Vagina (tissue), 2 donors: Measurements from ENCODE around the gene STIM1. TPM values are rescaled to one million over a fixed set of nuclear protein-coding genes. Genes with fewer than 3 reads are reported as not detected.

Source experiments
- DNase-seq, 2 donors: peaks; one replicate each; pipeline ENCODE4 v3.0.0-alpha.2; 2017; ENCODE audit errors: extremely low spot score in 2 of 2
- H3K27ac ChIP-seq: fragments of 200-600 bp; sonication (generic); one replicate; pipeline ENCODE4 v1.5.1; 2019
- H3K27me3 ChIP-seq: fragments of 200-600 bp; sonication (generic); one replicate; pipeline ENCODE4 v1.5.1; 2019
- H3K36me3 ChIP-seq, 2 donors: fragments of 200-600 bp; sonication (generic); one replicate each; pipeline ENCODE4 v1.5.1; 2017 to 2019
- H3K4me1 ChIP-seq: fragments of 200-600 bp; sonication (generic); one replicate; pipeline ENCODE4 v1.5.1; 2019
- H3K4me3 ChIP-seq, 2 donors: fragments of 200-600 bp; sonication (generic); 1 replicate in 1 of 2; 2 replicates in 1 of 2; pipeline ENCODE4 v1.5.1; 2016 to 2019
- H3K9me3 ChIP-seq: fragments of 200-600 bp; sonication (generic); one replicate; pipeline ENCODE4 v1.5.1; 2019
- POLR2A ChIP-seq, 2 donors: fragments of 450-650 bp; IDR thresholded peaks; one replicate each; pipeline ENCODE4 v1.6.1; 2017; ENCODE audit warnings: antibody characterized with exemption in 2 of 2, mild to moderate bottlenecking in 2 of 2, moderate library complexity in 2 of 2
- POLR2AphosphoS5 ChIP-seq, 2 donors: sonication (generic); formaldehyde crosslinking; IDR thresholded peaks; one replicate each; pipeline ENCODE4 v1.9.0; 2017; ENCODE audit warnings: antibody characterized with exemption in 2 of 2, mild to moderate bottlenecking in 2 of 2, low read depth in 1 of 2; ENCODE audit not compliant: insufficient read depth in 1 of 2
- intact Hi-C: fragments of 100-400 bp; cut with DNase I; formaldehyde crosslinking; loops from one replicate; pipeline ENCODE4 v1.15.1; 2023
- total RNA-seq: library from RNA; depleted of rRNA; stranded (reverse); fragments of >200 nt; gene quantifications from one replicate; pipeline ENCODE4 v1.2.3, GENCODE V29; 2016
- TF ChIP-seq, protein P1 (sequence below), 3 experiments: fragments of 450-650 bp in 2 of 3; fragments of 200-600 bp in 1 of 3; sonication (generic) in 1 of 3; IDR thresholded peaks; one replicate each; pipeline ENCODE4 v1.5.1; 2017 to 2019; ENCODE audit warnings: antibody characterized with exemption in 3 of 3, mild to moderate bottlenecking in 2 of 3, moderate library complexity in 2 of 3

Gene STIM1
- total RNA-seq, 1 donor from 2014 or later = 68.8 TPM

DNA sequence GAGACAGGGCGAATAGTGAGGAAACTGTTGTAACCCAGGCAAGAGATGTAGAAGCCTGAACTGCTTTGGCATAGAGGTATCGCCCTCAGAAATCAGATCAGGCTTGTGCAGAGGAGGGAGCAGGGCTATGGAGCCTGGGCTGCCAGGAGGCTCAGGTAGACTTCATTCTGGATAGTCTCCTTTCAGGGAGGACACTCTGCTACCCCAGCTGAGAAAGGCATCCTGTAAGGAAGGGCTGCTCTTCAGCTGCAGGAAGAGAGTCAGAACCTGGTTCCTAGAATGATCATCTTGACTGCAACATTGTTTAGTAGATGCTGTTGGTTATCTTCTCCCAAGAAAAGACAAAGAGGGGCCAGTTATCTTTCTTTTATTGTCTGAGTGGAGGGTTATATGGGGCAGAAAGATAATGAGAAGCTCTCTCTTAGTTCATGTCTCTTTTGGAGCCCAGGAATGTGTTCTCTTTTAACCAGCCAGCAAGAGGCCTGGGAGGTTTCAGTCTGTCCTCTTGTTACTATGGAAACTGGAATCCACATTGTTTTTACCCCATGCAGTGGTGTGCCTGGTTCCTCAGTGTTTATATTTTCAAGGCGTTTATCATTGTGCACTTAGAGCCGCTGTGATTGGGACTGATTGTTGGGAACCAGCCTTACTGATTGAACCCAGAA lies 95.7 kb downstream of the STIM1 start:
- intact Hi-C loops = no loop called here
- H3K27ac ChIP-seq = peak overlapping the region; percentile 40
- TF ChIP-seq POLR2AphosphoS5 (IDR thresholded peaks at IDR 0.05; ENCODE audit: insufficient read depth in 1 of 2, low read depth in 1 of 2) (no peak), POLR2A (IDR thresholded peaks at IDR 0.05) (no peak)
- TF ChIP-seq, protein P1, sequence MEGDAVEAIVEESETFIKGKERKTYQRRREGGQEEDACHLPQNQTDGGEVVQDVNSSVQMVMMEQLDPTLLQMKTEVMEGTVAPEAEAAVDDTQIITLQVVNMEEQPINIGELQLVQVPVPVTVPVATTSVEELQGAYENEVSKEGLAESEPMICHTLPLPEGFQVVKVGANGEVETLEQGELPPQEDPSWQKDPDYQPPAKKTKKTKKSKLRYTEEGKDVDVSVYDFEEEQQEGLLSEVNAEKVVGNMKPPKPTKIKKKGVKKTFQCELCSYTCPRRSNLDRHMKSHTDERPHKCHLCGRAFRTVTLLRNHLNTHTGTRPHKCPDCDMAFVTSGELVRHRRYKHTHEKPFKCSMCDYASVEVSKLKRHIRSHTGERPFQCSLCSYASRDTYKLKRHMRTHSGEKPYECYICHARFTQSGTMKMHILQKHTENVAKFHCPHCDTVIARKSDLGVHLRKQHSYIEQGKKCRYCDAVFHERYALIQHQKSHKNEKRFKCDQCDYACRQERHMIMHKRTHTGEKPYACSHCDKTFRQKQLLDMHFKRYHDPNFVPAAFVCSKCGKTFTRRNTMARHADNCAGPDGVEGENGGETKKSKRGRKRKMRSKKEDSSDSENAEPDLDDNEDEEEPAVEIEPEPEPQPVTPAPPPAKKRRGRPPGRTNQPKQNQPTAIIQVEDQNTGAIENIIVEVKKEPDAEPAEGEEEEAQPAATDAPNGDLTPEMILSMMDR (IDR thresholded peaks at IDR 0.05) = no peak
- no peaks in the 10 kb centered on the region for H3K9me3 ChIP-seq
- DNase-seq = peak in 1 of 2 donors; percentile 56
- peaks cover 73% of the 10 kb centered on the region for H3K4me1 ChIP-seq
- H3K36me3 ChIP-seq = no peaks in the 10 kb centered on the region
- no peak overlapping the region for H3K4me3 ChIP-seq
- no peaks in the 10 kb centered on the region for H3K27me3 ChIP-seq

DNA sequence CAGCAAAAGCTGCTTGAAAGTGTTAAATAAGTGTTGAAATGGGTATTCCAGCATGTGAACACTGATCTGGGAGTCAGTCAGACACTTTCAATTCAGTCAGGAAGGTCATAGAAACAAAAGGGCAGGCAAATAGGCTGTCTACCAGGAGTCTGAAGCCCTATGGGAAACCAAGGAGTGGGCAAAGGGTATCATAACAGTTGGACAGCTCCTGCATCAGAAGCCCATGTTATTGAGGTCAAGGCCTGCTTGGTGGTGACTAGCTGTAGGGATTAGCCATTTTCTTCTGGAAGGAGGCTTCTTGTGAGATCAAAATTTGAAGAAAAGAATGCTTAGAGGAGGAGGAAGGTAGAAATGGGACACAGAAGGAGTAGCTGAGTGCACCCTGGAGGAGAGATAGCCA lies 97.3 kb downstream of the STIM1 start:
- DNase-seq = peak in 1 of 2 donors; percentile 34
- TF ChIP-seq POLR2AphosphoS5 (IDR thresholded peaks at IDR 0.05; ENCODE audit: insufficient read depth in 1 of 2, low read depth in 1 of 2) (no peak), POLR2A (IDR thresholded peaks at IDR 0.05) (no peak)
- TF ChIP-seq, protein P1 (IDR thresholded peaks at IDR 0.05) = no peak
- intact Hi-C loops = no loop called here
- Histone ChIP-seq H3K9me3 (no peaks in the 10 kb centered on the region), H3K4me1 (peaks cover 58% of the 10 kb centered on the region), H3K36me3 (no peaks in the 10 kb centered on the region), H3K27ac (no peak overlapping the region), H3K4me3 (no peak overlapping the region), H3K27me3 (no peaks in the 10 kb centered on the region)

DNA sequence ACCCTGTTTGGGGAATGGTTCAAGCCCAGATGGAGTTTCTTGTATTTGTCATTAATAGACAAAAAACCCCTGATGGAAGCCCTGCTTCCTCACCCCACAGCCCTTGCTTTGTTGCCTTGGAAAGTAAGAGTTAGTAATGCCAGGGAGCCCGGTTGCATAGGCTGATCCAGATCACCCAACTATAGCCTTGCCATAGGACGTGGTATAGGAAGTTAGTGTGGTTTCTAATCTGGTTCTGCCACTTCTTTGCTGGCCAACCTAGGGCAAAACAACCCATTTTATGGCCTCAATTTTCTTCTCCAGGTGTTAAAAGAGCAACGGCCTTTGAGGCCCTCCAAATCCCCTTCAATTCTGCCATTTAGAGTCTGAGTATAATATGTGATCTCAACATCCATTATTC lies 97.9 kb downstream of the STIM1 start:
- TF ChIP-seq, protein P1 (IDR thresholded peaks at IDR 0.05) = no peak
- TF ChIP-seq POLR2AphosphoS5 (IDR thresholded peaks at IDR 0.05; ENCODE audit: insufficient read depth in 1 of 2, low read depth in 1 of 2) (no peak), POLR2A (IDR thresholded peaks at IDR 0.05) (no peak)
- no peaks in the 10 kb centered on the region for H3K36me3 ChIP-seq
- no peak overlapping the region for H3K27ac ChIP-seq
- intact Hi-C loops = no loop called here
- peaks cover 52% of the 10 kb centered on the region for H3K4me1 ChIP-seq
- no peaks in the 10 kb centered on the region for H3K27me3 ChIP-seq
- no peak overlapping the region for H3K4me3 ChIP-seq
- DNase-seq = peak in 1 of 2 donors; percentile 29
- H3K9me3 ChIP-seq = no peaks in the 10 kb centered on the region

- no peaks in the 10 kb centered on the region for H3K27me3 ChIP-seq
- H3K4me3 ChIP-seq = no peak overlapping the region
- H3K9me3 ChIP-seq = no peaks in the 10 kb centered on the region
- TF ChIP-seq POLR2AphosphoS5 (IDR thresholded peaks at IDR 0.05; ENCODE audit: insufficient read depth in 1 of 2, low read depth in 1 of 2) (no peak), POLR2A (IDR thresholded peaks at IDR 0.05) (no peak)
- TF ChIP-seq, protein P1 (IDR thresholded peaks at IDR 0.05) = no peak
- H3K36me3 ChIP-seq = no peaks in the 10 kb centered on the region
- intact Hi-C loops = no loop called here
- H3K27ac ChIP-seq = no peak overlapping the region
- peaks cover 45% of the 10 kb centered on the region for H3K4me1 ChIP-seq
- DNase-seq = peak in 1 of 2 donors; percentile 10
These were observed 99.2 kb downstream of the STIM1 start for GRCh38 chr11:3954448-3955298.

DNA sequence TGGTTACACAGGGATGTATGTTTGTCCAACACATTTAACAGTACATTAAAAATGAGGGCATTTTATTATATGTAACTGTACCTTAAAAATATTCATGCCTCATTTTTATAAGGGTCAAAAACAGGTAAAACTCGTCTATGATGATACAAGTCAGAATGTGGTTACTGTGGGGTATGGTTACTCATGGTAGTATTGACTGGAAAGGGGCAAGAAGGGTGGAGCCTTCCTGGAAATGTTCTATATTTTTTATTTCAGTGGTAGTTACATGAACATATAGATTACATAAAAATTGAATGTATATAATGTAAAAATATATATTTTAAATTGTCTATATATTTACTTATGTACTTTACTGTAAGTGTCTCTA lies 99.8 kb downstream of the STIM1 start:
- Histone ChIP-seq H3K27me3 (no peaks in the 10 kb centered on the region), H3K4me3 (no peak overlapping the region), H3K27ac (no peak overlapping the region), H3K36me3 (no peaks in the 10 kb centered on the region), H3K4me1 (peaks cover 45% of the 10 kb centered on the region), H3K9me3 (no peaks in the 10 kb centered on the region)
- intact Hi-C loops = no loop called here
- DNase-seq = no peak
- TF ChIP-seq POLR2AphosphoS5 (IDR thresholded peaks at IDR 0.05; ENCODE audit: insufficient read depth in 1 of 2, low read depth in 1 of 2) (no peak), POLR2A (IDR thresholded peaks at IDR 0.05) (no peak)
- TF ChIP-seq, protein P1 (IDR thresholded peaks at IDR 0.05) = no peak
